ENCODE measurements around the gene ZNF432. TPM values are rescaled to one million over a fixed set of nuclear protein-coding genes. Genes with fewer than 3 reads are reported as not detected.
"Not testable (repeated sequence)": the region's sequence is repeated elsewhere in the genome, so short reads cannot be mapped to it uniquely, and the experiment has no call there.

The ZNF432 gene
- total RNA-seq (ENCODE audit: insufficient read depth, low replicate concordance) = 15.6 TPM

- DNase-seq (ENCODE audit: low spot score) = peak; percentile 98
Measured at GRCh38 chr19:52048555-52049501, at the start of gene ZNF432. ZNF432 (minus strand) TSS chr19:52048838; CDS start chr19:52046868, 1,970 bp downstream.

GRCh38 chr19:52096416-52096815 lies 47.8 kb upstream of the ZNF432 start:
- DNase-seq (ENCODE audit: low spot score) = not testable (repeated sequence)

- peak; percentile 94 for DNase-seq (ENCODE audit: low spot score)
Measured at GRCh38 chr19:52095172-52096014, 46.8 kb upstream of the ZNF432 start, which contains the start of gene ZNF841. ZNF841 (minus strand) TSS chr19:52095765; CDS start chr19:52084801, 10,964 bp downstream.

GRCh38 chr19:52094526-52095130 lies 46.0 kb upstream of the ZNF432 start:
- no peak for DNase-seq (ENCODE audit: low spot score)

- DNase-seq (ENCODE audit: low spot score) = no peak
Measured at GRCh38 chr19:52086481-52086880, 37.8 kb upstream of the ZNF432 start.

- DNase-seq (ENCODE audit: low spot score) = no peak
Measured at GRCh38 chr19:52070496-52070895, 21.9 kb upstream of the ZNF432 start.

GRCh38 chr19:52069653-52070052 lies 21.0 kb upstream of the ZNF432 start:
- no peak for DNase-seq (ENCODE audit: low spot score)

GRCh38 chr19:52066258-52066863 lies 17.7 kb upstream of the ZNF432 start:
- DNase-seq (ENCODE audit: low spot score) = no peak

- DNase-seq (ENCODE audit: low spot score) = no peak
Measured at GRCh38 chr19:52065399-52065798, 16.8 kb upstream of the ZNF432 start.

- not testable (repeated sequence) for DNase-seq (ENCODE audit: low spot score)
Measured at GRCh38 chr19:52056480-52056879, 7.8 kb upstream of the ZNF432 start.

GRCh38 chr19:52051736-52052135 lies 3.1 kb upstream of the ZNF432 start:
- not testable (repeated sequence) for DNase-seq (ENCODE audit: low spot score)

GRCh38 chr19:52039169-52039568 lies 9.5 kb downstream of the ZNF432 start:
- no peak for DNase-seq (ENCODE audit: low spot score)

GRCh38 chr19:52034051-52034728 lies 14.4 kb downstream of the ZNF432 start:
- DNase-seq (ENCODE audit: low spot score) = no peak

GRCh38 chr19:52028780-52029123 lies 19.9 kb downstream of the ZNF432 start:
- no peak for DNase-seq (ENCODE audit: low spot score)

GRCh38 chr19:52028027-52028779 lies 20.4 kb downstream of the ZNF432 start, which contains the start of gene ZNF614:
ZNF614 (minus strand) TSS chr19:52028379; CDS start chr19:52025745, 2,634 bp downstream.
- DNase-seq (ENCODE audit: low spot score) = peak; percentile 95

- DNase-seq (ENCODE audit: low spot score) = not testable (repeated sequence)
Measured at GRCh38 chr19:52026255-52026990, 22.2 kb downstream of the ZNF432 start.

GRCh38 chr19:52024478-52024877 lies 24.2 kb downstream of the ZNF432 start:
- not testable (repeated sequence) for DNase-seq (ENCODE audit: low spot score)

GRCh38 chr19:52022193-52022592 lies 26.4 kb downstream of the ZNF432 start:
- no peak for DNase-seq (ENCODE audit: low spot score)

- no peak for DNase-seq (ENCODE audit: low spot score)
Measured at GRCh38 chr19:52020506-52020905, 28.1 kb downstream of the ZNF432 start.
